Measurements from ENCODE around the gene AHCTF1. TPM values are rescaled to one million over a fixed set of nuclear protein-coding genes. Genes with fewer than 3 reads are reported as not detected.

The AHCTF1 gene
- total and polyA plus RNA-seq, 4 donors = 4.2 to 17.5 (median 10.6) TPM

- Histone ChIP-seq H3K27ac (ENCODE audit: low read depth in 1 of 2, low read length in 2 of 2) (no peak overlapping the region), H3K9me3 (ENCODE audit: control insufficient read depth in 4 of 4, low read length in 3 of 4) (peaks cover 0 to 9% (median 3%) of the 10 kb centered on the region in 4 donors), H3K36me3 (ENCODE audit: control insufficient read depth in 4 of 4, insufficient read depth in 3 of 4, low read depth in 1 of 4, low read length in 3 of 4) (no peaks in the 10 kb centered on the region), H3K4me1 (ENCODE audit: control insufficient read depth in 4 of 4, insufficient read depth in 4 of 4, low read length in 3 of 4) (no peaks in the 10 kb centered on the region), H3K4me3 (ENCODE audit: low read depth in 1 of 3, low read length in 3 of 3) (no peak overlapping the region), H3K9ac (ENCODE audit: low read depth in 1 of 2, low read length in 2 of 2) (no peak overlapping the region), H3K27me3 (ENCODE audit: control insufficient read depth in 4 of 4, insufficient read depth in 4 of 4, low read length in 3 of 4) (no peaks in the 10 kb centered on the region)
- no peak for TF ChIP-seq FOXA2 (IDR thresholded peaks at IDR 0.05)
- TF ChIP-seq RXRA (IDR thresholded peaks at IDR 0.05) = no peak
- no peak for TF ChIP-seq HNF4G (IDR thresholded peaks at IDR 0.05)
- TF ChIP-seq, protein P1, sequence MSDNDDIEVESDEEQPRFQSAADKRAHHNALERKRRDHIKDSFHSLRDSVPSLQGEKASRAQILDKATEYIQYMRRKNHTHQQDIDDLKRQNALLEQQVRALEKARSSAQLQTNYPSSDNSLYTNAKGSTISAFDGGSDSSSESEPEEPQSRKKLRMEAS (IDR thresholded peaks at IDR 0.05) = no peak
- TF ChIP-seq NR2F2 (IDR thresholded peaks at IDR 0.05) = no peak
- no peak for TF ChIP-seq RAD21 (IDR thresholded peaks at IDR 0.05)
- no peak for TF ChIP-seq TAF1 (conservative IDR thresholded peaks at IDR 0.05)
- TF ChIP-seq, protein P2, sequence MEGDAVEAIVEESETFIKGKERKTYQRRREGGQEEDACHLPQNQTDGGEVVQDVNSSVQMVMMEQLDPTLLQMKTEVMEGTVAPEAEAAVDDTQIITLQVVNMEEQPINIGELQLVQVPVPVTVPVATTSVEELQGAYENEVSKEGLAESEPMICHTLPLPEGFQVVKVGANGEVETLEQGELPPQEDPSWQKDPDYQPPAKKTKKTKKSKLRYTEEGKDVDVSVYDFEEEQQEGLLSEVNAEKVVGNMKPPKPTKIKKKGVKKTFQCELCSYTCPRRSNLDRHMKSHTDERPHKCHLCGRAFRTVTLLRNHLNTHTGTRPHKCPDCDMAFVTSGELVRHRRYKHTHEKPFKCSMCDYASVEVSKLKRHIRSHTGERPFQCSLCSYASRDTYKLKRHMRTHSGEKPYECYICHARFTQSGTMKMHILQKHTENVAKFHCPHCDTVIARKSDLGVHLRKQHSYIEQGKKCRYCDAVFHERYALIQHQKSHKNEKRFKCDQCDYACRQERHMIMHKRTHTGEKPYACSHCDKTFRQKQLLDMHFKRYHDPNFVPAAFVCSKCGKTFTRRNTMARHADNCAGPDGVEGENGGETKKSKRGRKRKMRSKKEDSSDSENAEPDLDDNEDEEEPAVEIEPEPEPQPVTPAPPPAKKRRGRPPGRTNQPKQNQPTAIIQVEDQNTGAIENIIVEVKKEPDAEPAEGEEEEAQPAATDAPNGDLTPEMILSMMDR (IDR thresholded peaks at IDR 0.05; ENCODE audit: low read depth, low read length, missing input control) = no peak
- WGBS = 91% methylated on average over 4 of the region's 4 CpGs
- no peak for DNase-seq (ENCODE audit: low spot score)
These were observed 102.9 kb downstream of the AHCTF1 start for GRCh38 chr1:246828818-246829217.

DNA sequence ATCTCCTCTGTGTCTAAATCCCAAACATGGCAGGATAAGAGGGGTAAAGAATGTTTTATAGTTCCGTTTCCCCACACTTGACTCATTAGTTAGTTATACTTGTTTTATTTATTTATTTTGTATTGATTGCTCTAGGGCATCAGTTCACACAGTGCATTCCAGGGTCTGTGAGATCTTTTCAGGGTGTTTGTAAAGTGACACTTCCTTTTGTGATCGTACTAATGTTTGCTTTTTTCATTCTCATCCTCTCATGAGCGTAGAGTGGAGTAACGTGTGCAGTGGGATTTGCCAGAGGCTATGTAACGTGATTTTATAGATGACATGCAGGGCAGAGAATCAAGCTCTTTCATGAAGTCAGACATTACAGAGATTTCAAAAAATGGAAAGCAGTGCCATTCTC, 104.4 kb downstream of the AHCTF1 start:
- no peak overlapping the region for H3K9ac ChIP-seq (ENCODE audit: low read depth in 1 of 2, low read length in 2 of 2)
- H3K4me1 ChIP-seq (ENCODE audit: control insufficient read depth in 4 of 4, insufficient read depth in 4 of 4, low read length in 3 of 4) = no peaks in the 10 kb centered on the region
- H3K27ac ChIP-seq (ENCODE audit: low read depth in 1 of 2, low read length in 2 of 2) = no peak overlapping the region
- no peaks in the 10 kb centered on the region for H3K36me3 ChIP-seq (ENCODE audit: control insufficient read depth in 4 of 4, insufficient read depth in 3 of 4, low read depth in 1 of 4, low read length in 3 of 4)
- TF ChIP-seq SP1 (IDR thresholded peaks at IDR 0.05) (no peak), FOXA1 (IDR thresholded peaks at IDR 0.05) (no peak), HNF4G (IDR thresholded peaks at IDR 0.05) (no peak), GABPA (IDR thresholded peaks at IDR 0.05 in 1 of 2, conservative IDR thresholded peaks at IDR 0.05 in 1 of 2) (no peak), EGR1 (IDR thresholded peaks at IDR 0.05; ENCODE audit: low read depth in 2 of 2) (no peak), TAF1 (conservative IDR thresholded peaks at IDR 0.05) (no peak), NR2F2 (IDR thresholded peaks at IDR 0.05) (no peak), RAD21 (IDR thresholded peaks at IDR 0.05) (no peak), JUND (IDR thresholded peaks at IDR 0.05) (no peak), YY1 (IDR thresholded peaks at IDR 0.05) (no peak), ZBTB33 (IDR thresholded peaks at IDR 0.05) (no peak), FOXA2 (IDR thresholded peaks at IDR 0.05) (no peak), HNF4A (conservative IDR thresholded peaks at IDR 0.05) (no peak), RXRA (IDR thresholded peaks at IDR 0.05) (no peak)
- TF ChIP-seq, protein P3, sequence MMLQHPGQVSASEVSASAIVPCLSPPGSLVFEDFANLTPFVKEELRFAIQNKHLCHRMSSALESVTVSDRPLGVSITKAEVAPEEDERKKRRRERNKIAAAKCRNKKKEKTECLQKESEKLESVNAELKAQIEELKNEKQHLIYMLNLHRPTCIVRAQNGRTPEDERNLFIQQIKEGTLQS (IDR thresholded peaks at IDR 0.05) = no peak
- TF ChIP-seq, protein P1 (IDR thresholded peaks at IDR 0.05) = no peak
- TF ChIP-seq, protein P2 (IDR thresholded peaks at IDR 0.05; ENCODE audit: low read depth, low read length, missing input control) = no peak
- TF ChIP-seq, protein P4, sequence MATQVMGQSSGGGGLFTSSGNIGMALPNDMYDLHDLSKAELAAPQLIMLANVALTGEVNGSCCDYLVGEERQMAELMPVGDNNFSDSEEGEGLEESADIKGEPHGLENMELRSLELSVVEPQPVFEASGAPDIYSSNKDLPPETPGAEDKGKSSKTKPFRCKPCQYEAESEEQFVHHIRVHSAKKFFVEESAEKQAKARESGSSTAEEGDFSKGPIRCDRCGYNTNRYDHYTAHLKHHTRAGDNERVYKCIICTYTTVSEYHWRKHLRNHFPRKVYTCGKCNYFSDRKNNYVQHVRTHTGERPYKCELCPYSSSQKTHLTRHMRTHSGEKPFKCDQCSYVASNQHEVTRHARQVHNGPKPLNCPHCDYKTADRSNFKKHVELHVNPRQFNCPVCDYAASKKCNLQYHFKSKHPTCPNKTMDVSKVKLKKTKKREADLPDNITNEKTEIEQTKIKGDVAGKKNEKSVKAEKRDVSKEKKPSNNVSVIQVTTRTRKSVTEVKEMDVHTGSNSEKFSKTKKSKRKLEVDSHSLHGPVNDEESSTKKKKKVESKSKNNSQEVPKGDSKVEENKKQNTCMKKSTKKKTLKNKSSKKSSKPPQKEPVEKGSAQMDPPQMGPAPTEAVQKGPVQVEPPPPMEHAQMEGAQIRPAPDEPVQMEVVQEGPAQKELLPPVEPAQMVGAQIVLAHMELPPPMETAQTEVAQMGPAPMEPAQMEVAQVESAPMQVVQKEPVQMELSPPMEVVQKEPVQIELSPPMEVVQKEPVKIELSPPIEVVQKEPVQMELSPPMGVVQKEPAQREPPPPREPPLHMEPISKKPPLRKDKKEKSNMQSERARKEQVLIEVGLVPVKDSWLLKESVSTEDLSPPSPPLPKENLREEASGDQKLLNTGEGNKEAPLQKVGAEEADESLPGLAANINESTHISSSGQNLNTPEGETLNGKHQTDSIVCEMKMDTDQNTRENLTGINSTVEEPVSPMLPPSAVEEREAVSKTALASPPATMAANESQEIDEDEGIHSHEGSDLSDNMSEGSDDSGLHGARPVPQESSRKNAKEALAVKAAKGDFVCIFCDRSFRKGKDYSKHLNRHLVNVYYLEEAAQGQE (IDR thresholded peaks at IDR 0.05) = no peak
- peaks cover 0 to 9% (median 3%) of the 10 kb centered on the region in 4 donors for H3K9me3 ChIP-seq (ENCODE audit: control insufficient read depth in 4 of 4, low read length in 3 of 4)
- no peak overlapping the region for H3K4me3 ChIP-seq (ENCODE audit: low read depth in 1 of 3, low read length in 3 of 3)
- no peaks in the 10 kb centered on the region for H3K27me3 ChIP-seq (ENCODE audit: control insufficient read depth in 4 of 4, insufficient read depth in 4 of 4, low read length in 3 of 4)
- WGBS = 47% methylated on average over 5 of the region's 5 CpGs
- DNase-seq (ENCODE audit: low spot score) = no peak
